HPDE6-E6E7 (cell line): ENCODE measurements around the gene INPP5A.
"Not testable (repeated sequence)": the region's sequence is repeated elsewhere in the genome, so short reads cannot be mapped to it uniquely, and the experiment has no call there.

ENCODE experiments used
- DNase-seq: peaks from one replicate; pipeline ENCODE4 v3.0.0; 2011; ENCODE audit warnings: missing footprints; ENCODE audit errors: extremely low spot score

The INPP5A gene

DNA sequence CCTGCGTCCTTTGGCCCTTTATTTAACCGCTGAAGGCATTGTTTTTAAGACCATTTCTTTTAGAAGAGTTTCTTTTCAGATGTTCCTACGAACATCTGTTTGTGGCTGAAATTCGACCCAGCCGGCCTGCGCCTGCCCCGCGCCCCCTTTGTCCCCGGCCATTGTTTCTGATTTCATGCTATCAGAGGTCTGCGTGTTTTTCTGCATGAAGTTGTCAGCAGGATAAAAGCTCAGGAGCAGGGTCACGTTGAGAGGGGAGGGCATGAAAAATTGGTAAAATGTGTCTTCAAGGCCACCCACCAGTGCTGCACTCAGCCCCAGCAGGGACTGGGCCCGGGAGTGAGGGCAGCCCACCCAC lies 205.2 kb downstream of the INPP5A start:
- no peak for DNase-seq

DNA sequence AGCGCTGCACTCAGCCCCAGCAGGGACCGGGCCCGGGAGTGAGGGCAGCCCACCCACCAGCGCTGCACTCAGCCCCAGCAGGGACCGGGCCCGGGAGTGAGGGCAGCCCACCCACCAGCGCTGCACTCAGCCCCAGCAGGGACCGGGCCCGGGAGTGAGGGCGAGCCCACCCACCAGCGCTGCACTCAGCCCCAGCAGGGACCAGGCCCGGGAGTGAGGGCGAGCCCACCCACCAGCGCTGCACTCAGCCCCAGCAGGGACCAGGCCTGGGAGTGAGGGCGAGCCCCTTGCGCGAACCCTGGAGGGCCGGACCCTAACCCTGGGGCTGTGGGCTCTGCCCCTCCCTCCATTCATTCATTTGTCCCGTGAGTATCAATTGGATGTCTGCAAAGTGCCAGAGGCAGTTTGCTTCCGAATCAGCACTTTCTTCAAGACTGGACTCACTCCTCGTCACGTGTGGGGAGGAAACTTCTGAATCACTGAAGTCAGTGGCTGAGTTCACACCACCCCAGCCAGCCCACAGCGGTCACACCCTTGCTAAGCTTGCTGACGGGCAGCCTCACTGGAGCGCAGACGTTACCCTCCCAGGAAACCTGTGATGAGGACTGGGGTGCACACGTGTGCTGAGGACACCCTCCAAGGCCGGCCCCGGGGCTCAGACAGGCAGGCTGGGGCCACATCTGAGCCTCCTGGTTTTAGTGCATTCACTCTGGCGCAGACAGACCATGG lies 205.8 kb downstream of the INPP5A start:
- DNase-seq = not testable (repeated sequence)

DNA sequence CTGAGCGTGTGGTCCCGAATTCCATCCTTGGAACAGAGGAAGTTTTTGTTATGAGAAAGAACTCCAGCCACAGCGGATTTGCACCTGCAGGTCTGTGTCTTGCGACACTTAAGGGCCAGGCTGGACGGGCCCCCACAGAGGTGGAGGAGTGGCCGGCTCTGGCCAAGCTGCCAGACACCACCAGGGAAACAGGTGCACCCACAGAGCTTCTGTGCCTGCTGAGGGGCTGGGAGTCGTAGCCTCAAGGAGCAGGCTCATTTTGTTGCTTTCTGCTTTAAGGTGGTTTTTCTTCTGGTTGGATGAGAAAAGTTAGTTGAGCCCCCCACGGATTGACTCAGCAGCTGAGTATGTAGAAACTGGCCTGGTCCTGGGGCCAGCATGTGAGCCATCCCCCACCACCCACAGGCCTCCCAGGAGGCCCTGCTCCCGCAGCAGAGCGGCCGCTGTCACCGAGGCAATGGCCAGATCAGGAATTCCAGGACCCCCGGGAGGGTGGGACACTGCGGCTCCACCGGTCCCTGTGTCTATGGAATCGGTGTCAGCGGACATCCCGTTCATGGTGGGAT lies 206.4 kb downstream of the INPP5A start:
- no peak for DNase-seq

DNA sequence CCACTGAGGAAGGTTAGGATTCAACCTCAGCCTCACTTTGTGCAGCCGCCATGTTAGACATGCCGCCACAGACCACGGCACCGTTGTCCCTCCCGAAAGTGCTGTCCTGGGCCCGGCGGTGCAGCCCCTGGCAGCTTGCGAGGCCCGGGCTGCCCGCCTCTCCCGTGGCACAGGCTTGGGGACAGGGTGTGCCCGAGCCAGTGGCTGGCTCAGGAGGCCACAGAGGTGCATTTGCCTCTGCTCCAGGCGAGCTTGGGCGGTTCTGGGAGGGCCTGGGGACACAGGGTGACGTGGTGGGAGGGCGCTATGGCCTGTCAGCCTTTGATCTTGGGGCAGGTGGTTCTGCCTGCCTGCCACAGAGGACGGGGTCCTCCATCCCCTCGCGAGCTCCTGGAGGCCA lies 207.3 kb downstream of the INPP5A start:
- DNase-seq = no peak

DNA sequence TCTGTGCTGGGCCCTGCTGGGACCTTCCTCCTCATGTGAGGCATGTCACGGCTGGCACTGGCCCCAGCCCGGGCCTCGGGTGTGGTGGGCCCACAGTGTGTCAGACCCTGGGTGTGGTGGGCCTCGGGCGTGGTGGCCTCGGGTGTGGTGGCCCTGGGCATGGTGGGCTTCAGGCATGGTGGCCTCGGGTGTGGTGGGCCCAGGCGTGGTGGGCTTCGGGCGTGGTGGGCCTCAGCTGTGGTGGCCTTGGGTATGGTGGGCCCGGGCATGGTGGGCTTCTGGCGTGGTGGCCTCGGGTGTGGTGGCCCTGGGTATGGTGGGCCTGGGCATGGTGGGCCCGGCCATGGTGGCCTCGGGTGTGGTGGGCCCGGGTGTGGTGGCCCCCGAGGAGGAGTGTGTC lies 207.9 kb downstream of the INPP5A start:
- no peak for DNase-seq

DNA sequence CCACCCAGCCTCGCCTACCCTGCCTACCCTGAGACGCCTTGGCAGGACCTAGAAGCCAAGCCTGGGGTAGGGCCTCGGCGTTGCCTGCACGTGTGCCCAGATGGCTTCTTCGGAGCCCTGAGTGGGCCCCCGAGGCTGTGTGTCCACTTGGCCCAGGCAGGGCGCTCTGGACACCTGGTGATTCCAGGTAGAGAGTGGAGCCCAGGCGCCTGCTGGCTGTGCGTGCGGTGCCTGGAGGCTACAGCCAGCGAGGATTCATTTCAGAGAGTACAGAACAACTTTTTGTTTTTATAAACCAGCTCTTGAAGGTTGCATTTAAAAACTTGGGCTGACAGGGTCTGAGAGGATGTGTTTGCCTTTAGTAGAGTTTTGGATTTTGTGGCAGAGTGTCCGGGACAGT lies 208.4 kb downstream of the INPP5A start:
- no peak for DNase-seq

DNA sequence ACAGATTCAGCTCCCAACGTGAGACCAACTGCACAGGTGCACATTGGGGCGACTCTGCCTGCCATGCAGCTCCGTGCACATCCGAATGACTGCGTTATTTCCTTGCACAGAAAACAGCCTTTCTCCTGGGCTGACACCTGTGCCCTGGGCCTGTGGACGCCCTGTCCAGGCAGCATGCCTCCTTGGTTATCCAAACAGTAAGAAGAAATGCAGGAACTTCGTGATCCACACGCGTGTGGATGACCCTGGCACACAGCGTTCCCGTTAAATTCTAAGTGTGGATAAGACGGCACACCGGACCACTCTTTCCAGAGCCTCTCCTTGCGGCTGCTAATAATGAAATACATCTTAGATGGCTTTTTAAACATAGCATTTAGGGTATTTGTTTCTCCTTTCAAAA lies 208.8 kb downstream of the INPP5A start:
- DNase-seq = no peak

DNA sequence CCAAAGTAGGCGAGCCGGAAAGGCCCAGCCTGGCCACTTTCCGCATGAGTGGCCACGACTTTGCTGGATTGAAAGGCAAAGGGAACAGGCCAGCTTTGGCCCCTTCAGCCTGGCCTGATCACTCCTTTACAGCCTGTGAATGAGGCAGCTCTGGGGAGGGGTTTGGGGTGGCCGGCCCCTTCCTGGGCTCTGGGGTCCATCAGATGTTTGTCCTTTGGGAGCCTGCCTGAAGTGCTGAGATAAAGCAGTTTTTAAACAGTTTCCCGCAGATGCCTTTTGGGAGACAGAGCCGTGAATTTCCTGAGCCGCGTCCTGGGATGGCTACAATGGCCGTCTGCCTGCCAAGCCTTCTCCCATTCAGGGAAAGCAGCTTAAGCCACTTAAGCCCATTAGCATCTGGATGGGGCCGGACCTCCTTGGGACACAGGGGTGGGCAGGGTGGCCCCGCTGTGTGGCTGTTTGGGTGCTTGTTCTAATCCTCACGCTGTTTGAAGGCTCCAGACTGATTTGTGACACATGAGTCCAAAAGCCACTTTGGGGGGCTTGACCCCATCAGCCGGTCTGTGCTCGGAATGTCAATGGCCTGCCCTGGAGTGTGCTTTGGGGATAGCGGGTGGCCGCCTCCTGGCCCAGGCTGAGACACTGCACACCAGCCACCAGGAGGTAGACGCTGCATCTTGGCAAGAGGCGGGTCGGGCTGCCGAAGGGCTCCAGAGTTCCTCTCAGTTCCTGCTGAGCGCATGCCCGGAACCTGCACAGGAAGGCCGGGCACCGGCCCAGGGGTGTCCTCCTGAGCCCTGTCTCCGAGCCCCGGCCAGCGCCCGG lies 209.4 kb downstream of the INPP5A start:
- DNase-seq = no peak

DNA sequence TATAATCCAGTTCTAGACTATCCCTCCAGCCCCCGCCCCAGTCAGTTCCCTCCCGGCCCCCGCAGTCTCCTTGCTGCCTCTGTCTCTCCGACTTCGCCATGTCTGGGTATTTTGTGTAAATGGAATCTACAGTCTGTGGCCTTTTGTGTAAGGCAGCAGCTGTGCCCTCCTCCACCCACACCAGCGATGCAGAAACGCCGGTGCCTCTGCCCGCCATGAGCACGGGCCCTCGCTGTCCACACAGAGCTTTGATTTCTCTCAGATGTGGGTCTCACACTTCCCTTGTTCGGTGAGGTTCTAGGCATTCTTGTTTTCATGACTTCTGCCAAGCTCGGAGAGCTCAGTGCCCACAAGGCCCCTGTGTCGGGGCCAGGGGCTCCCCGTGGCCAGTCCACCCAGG lies 210.5 kb downstream of the INPP5A start:
- no peak for DNase-seq

DNA sequence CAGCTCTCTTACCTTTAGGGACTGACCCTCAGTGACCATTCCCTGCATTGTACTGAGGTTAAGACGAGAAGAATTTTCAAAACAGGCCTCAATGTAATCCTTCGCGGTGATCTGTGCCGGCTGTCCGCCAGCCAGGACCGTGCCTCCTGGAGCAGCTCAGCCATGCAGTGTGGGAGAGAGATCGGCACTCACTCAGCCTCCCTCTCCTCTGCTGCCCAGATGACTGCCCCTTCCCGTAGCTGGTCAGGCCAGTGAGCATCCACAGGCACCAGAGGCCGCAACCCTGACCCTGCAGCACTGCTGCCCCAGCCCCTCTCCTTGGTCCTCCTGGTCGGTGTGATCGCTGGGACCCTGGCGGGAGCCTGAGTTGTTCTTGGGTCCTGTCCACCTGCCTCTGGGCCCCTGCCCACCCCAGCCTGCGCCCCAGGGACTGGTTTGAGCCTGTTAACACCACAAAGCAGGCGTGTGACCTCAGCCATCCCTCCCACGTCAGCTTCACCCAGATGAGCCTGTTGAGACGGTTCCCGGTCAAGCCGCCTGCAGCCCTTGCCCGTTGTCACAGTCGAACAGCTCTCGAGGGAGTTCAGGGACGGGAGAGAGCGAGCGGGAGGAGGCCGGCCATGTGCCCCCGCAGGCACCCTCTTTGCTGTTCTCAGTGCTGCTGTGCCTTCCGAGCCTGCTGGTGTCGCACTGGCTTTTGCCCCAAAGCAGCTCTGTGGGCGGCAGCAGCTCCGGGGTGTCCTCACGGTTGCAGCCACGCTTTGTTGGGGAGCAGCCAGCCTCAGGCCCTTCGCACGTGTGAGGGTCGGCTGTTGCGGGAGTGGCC lies 211.2 kb downstream of the INPP5A start:
- no peak for DNase-seq

DNA sequence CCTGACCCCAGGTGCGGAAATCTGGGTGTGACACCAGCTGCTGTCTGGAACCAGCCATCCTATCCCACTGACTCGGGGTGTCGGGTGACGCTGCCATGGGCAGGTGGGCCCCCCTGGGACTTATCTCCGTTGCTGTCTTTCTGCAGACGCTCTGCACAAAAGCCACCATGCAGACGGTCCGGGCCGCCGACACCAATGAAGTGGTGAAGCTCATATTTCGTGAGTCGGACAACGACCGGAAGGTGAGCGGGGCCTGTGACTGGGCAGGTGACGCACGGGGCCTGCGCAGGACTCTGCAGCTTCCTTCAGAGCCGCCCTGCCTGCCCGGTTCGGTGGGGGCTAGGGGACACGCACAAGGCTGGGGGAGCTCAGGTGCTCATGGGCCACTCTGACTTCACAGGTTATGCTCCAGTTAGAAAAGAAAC lies 211.8 kb downstream of the INPP5A start:
- DNase-seq = no peak

DNA sequence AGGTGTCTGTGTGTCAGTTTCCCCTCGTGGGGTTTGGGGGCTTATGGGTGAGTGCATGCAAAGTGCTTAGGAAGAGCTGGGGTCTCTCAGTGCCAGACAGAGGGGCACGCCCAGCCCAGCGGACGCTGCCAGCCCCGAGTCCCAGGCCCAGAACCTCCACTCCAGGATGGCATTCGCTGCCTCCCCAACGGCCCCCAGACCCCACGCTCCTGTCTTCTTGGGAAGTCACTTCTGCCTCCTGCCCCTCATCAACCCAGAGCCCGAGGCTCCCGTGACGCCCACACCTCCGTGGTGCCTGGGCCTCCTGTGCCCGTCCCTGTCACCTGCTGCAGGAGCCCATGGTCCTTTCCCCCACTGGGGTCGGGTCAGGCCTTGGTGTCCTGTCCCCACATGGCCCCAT lies 213.3 kb downstream of the INPP5A start:
- DNase-seq = no peak

DNA sequence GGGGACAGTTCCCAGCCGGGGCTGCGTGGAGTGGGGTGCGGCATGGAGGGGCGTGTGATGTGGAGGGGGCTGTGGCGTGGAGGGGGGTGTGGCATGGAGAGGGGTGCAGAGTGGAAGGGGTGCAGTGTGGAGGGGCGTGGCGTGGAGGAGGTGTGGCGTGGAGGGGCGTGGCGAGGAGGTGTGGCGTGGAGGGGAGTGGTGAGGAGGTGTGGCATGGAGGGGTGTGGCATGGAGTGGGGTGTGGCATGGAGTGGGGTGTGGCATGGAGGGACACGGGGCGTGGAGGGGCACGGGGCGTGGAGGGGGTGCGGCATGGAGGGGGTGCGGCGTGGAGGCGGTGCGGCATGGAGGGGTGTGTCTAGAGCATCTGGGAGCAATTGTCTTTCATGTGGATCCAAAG lies 214.8 kb downstream of the INPP5A start:
- no peak for DNase-seq

DNA sequence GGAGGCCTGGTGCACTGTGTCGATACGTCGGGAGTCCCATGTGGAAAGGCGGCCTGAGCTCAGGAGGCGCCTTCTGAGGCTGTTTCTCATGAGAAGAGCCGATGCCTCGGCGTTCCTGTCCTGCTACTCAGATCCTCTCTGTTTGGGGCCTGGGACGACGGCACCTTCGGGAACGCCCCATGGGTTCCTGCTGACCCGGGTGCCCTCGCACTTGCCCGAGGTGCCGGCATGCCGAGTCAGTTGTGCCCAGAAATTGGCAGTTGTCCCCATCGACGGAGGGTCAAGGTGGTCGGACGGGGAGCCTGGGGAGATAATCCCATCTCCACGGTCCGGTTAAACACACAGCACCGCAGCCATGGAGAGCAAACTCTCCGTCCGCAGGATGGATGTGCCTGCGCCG lies 215.4 kb downstream of the INPP5A start:
- no peak for DNase-seq

DNA sequence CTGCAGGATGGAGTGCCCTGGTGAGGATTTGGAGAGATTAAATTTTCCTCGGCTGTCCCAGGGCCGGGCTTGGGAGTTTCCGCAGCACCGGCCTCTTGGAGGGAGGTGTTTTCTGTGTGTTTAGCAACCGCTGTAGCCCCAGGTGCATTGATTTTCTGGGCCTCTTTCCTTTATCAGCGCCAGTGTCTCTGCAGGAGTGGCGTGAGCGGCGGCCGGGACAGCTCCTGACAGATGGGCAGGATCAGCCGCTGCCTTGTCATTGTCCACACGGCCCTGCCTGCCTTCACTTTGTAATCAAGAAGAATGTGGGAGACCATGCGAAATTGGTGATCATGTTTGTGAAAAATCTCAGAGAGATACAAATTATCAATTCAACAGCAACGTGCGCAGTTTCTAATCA lies 216.0 kb downstream of the INPP5A start:
- DNase-seq = no peak

DNA sequence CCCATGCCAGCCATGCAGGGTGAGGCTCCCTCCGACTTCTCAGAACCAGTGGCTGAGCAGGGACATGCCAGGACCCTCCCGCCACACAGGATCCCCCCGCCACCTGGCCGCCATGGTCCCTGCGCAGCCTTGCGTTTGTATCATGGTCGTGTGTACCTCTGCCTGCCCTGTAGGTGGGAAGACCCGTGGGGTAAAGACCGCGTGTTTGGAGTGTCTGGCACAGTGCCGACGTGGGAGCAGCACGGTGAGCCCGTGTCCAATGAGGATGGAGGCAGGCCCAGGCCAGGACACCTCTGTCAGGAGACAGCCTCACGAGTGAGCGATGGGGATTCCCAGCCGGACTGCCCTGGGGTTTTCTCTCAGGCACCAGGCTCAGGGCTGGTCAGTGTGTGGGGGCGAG lies 216.5 kb downstream of the INPP5A start:
- DNase-seq = no peak

DNA sequence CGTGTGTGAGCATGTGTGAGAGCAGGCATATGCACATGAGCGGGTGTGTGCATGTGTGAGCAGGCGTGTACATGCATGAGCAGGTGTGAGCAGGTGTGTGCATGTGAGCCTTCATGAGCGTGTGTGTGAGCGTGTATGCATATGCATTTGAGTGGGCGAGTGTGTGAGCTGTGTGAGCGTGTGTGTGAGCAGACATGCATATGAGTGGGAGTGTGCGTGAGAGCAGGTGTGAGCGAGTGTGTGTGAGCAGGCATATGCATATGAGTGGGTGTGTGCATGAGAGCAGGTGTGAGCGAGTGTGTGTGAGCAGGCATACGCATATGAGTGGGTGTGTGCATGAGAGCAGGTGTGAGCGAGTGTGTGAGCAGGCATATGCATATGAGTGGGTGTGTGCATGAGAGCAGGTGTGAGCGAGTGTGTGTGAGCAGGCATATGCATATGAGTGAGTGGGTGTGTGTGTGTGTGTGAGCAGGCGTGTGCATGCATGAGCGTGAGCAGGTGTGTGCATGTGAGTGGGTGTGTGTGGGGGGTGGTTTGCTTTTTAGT lies 217.7 kb downstream of the INPP5A start:
- DNase-seq = no peak

DNA sequence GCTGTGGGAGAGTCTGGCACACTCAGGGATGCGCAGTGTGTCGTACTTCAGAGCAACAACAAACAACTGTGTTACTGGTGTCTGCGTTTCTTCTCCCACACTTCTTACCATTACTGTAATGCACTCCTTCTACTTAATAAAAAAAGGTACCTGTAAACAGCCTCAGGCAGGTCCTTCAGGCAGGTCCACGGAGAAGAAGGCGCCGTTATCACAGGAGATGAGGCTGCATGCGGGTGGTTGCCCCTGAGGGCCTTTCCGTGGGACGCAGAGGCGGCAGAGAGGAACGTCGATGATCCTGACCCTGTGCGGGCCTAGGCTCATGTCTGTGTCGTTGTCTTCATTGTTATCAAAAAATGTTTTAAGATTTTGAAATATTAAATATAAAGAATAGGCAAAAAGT lies 219.0 kb downstream of the INPP5A start:
- no peak for DNase-seq

DNA sequence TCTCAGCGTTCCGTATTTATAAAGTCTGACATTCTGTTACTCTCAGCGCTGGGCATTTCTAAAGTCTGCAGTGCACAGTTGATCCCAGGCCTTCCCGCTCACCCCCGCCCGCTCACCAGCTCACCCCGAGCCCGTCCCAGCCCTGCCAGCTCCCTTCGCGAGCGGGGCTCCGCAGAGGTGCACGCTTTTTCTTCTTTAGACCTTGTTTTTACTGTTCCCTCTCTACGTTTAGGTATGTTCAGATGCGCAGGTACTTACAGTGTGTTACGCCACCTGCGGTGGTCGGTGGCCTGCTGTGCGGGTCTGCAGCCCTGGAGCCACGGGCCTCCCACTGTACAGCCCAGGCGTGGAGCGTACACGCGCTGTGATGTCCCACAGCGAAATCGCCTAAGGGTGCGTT lies 219.6 kb downstream of the INPP5A start:
- no peak for DNase-seq

DNA sequence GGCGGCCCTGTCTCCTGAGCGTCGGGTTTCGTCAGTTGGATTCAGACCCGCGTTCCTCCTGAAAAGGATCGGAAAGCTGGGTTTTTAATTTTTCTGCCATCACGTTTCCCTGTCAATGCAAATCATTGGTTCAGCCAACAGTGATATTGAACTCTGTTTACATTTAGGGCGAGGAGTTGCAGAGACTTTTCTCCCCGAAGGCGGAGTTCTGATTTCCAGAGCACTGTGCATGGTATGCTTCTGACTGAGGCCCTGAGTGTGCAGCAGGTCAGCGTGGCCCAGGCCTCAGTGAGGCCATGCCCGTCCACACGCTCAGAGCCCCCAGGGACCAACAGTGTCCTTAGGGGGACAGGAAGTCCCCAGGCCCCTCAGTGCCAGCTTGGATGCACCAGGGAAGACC lies 221.3 kb downstream of the INPP5A start:
- DNase-seq = no peak

DNA sequence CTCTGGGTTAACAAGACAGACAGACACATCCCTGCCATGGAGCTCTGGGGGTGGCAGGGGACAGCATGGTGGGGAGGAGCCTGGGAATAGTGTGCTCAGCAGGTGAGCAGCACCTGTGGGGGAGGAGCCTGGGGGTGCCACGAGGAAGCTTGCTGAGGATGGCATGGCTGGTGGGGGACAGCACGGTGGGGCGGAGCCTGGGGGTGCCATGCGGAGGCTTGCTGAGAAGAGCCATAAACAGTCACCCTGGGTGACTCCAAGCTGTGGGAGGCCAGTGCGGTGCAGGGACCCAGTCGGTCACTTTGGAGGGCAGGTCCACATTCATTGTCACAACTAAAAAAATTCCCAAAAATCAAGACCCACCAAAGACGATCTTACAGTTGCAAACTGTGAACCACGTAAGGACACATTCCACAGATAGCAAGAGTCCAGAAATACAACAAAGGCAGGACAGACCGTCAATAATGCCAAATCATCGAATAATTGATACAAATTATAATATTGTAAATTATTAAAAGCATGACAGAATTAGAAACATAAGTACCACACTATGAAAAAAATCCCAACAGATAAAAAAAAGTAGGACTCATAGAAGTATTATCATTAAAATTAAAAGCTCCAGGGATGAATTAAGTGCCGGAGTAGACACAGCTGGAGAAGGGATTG lies 223.9 kb downstream of the INPP5A start:
- DNase-seq = no peak
